ENCODE measurements around the gene HSPG2. TPM values are rescaled to one million over a fixed set of nuclear protein-coding genes. Genes with fewer than 3 reads are reported as not detected.

HSPG2 gene
- total RNA-seq, 1 donor from 2014 or later: 912 TPM

- no peak for DNase-seq (ENCODE audit: low read depth)
Observed at GRCh38 chr1:21879928-21880618, 57.0 kb downstream of the HSPG2 start.

GRCh38 chr1:21878840-21879478 lies 58.2 kb downstream of the HSPG2 start:
- DNase-seq (ENCODE audit: low read depth): no peak

- DNase-seq (ENCODE audit: low read depth): no peak
Observed at GRCh38 chr1:21878009-21878773, 58.9 kb downstream of the HSPG2 start.

GRCh38 chr1:21876267-21876666 lies 60.8 kb downstream of the HSPG2 start:
- DNase-seq (ENCODE audit: low read depth): no peak

DNA sequence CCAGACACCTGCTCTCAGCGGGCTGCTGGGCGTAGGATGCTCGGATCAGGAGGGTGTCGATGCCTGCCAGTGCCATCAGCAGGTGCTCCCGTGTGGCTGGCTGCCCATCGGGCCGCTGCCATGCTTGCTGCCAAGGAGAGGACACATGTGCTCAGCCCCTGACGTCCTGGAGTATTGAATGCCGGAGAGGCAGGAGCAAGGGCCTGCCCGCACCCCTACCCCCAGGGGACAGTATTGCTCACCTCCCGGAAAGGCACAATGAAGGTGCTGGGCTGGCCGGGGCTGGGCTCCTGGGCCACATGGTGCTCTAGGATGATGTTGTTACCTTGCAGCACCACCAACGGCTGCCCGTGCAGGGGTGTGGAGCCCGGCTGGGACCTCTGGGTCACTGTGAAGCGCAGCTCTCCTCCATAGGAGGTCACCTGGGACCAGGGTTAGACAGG lies 61.5 kb downstream of the HSPG2 start:
- DNase-seq (ENCODE audit: low read depth): no peak

- DNase-seq (ENCODE audit: low read depth): no peak
Observed at GRCh38 chr1:21874778-21875547, 62.1 kb downstream of the HSPG2 start.

- DNase-seq (ENCODE audit: low read depth): no peak
Observed at GRCh38 chr1:21874328-21874727, 62.8 kb downstream of the HSPG2 start.

DNA sequence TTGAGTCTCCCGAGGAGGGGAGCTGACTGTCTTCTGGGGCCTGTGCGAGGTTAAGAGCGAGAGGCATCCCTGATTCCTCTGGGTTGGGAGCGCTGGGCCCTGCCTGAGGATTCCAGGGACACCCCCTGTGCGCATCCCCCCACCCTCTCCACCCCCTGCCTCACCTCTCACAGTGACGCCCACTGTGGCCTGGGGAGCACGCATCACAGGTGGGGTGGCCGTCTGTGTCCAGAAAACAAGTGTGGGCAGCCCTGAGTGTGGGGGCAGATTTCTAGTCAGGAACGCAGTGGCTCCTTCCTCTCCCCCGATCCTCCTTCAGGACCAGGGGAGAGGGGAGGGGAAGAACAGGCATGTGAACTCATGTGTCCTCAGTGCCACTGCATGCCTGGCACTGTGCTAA lies 63.3 kb downstream of the HSPG2 start:
- no peak for DNase-seq (ENCODE audit: low read depth)

DNA sequence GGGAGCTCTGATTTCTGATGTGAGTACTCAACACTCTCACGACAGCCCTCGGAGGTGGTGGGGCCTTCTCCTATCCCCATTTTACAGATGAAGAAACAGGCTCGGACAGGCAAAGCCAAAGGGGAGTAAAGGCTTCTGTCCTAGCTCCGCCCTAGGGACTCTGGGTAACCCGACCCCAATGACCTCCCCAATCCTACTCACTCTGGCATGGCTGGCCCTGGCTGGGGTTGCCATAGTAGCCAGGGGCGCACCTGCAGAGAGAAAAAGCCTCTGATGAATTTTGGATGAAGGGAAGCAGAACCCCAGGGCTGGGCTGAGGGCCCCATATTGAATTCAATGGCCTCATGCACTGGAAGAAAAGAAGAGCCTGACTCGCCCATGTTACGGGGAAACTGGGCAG lies 63.9 kb downstream of the HSPG2 start:
- DNase-seq (ENCODE audit: low read depth): no peak

- DNase-seq (ENCODE audit: low read depth): no peak
Observed at GRCh38 chr1:21872445-21873079, 64.5 kb downstream of the HSPG2 start.

- DNase-seq (ENCODE audit: low read depth): no peak
Observed at GRCh38 chr1:21871943-21872342, 65.2 kb downstream of the HSPG2 start.

DNA sequence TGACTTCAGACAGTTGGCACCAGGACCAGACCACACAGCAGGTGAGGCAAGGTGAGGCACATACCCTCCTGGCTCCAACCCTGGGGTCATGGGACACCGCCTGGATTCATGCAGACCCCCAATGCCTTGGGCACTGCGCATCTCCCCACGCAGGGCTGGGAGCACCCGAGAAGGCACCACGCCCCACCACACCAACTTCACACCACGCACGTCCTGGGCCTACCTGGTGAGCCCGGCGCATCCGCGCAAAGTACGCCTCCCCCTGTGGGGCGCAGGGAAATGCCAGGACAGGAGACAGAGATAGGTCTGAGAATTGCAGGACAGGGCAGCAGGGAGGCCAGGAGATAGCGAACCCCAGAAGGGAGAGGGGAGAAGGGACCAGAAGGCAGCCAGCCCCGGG lies 66.5 kb downstream of the HSPG2 start:
- DNase-seq (ENCODE audit: low read depth): no peak

GRCh38 chr1:21869620-21870121 lies 67.4 kb downstream of the HSPG2 start:
- peak; percentile 94 for DNase-seq (ENCODE audit: low read depth)

DNA sequence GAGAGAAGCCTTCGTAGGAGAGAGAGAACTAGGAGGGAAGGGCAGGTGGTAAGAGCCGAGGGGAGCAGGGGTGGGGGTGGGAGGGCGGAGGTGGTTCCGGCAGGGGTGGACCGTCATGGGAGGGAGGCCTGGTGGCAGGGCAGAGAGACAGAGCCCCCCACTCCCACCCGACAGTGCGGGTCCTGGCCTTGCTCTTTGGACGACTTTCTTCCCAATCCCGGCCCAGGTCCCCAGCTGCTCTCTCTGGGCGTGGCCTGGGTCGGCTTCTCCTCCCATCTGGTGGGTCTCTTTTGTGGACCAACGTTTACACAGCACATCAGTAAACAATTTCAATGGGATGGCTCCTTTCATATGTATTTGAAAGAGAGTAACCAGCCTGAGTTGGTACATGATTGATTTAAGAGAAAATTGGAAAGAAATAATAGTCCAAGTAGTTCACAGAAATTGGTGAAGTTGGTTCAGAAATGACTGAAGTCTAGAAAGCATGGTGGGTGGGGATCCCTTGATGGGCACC lies 68.1 kb downstream of the HSPG2 start:
- DNase-seq (ENCODE audit: low read depth): no peak

DNA sequence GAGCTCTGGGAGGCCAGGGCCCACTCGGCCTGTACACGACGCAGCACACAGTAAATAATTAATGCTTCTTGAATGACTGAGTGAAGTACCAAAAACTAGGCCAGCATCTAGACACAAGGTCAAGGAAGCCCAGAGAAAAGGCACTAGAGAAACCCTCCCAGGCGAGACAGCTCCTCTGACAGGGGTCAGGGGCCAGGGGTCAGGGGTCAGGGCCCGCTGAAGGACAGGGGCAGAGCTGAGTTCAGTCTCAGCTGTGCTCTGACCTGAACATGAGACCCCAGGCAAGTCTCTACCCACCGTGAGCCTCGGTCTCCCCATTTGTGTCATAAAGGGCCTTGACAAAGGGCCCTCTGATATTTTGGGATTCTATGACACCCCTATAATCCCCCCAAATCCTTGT lies 68.6 kb downstream of the HSPG2 start:
- DNase-seq (ENCODE audit: low read depth): no peak

DNA sequence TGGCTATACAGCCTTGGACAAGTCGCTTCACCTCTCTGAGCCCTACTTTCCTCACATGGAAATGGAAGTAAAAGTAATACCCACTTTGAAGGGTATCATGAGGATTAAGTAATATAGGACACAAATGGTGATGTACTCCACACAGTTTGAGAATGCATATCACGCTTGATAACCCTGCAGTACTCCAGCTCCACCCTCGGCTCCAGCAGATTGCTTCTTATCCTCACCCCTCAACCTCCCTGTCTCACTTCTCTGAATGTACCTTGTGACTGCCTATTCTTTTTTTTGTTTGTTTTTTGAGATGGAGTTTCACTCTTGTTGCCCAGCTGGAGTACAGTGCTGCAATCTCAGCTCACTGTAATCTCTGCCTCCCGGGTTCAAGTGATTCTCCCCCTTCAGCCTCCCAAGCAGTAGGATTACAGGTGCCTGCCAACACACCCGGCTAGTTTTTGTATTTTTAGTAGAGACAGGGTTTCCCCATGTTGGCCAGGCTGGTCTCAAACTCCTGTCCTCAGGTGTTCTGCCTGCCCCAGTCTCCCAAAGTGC lies 69.6 kb downstream of the HSPG2 start:
- DNase-seq (ENCODE audit: low read depth): no peak

GRCh38 chr1:21866707-21867043 lies 70.4 kb downstream of the HSPG2 start:
- DNase-seq (ENCODE audit: low read depth): peak; percentile 8

- no peak for DNase-seq (ENCODE audit: low read depth)
Observed at GRCh38 chr1:21865943-21866706, 71.0 kb downstream of the HSPG2 start.

DNA sequence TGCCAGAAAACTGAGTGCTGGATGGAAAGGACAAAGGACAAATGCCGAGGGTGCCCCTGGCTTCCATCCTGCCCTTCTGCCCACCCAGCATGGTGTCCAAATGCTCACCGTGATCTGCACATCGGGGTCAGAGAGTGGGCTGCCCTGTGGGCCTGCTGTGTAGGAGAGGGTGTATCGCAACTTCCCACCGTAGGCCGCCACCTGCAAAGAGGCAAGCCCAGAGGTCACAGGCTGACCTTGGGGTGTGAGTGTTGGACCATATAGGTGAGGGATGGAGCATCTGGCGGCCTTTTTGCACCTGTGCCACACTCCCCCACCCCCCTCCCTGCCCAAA lies 71.5 kb downstream of the HSPG2 start:
- no peak for DNase-seq (ENCODE audit: low read depth)

DNA sequence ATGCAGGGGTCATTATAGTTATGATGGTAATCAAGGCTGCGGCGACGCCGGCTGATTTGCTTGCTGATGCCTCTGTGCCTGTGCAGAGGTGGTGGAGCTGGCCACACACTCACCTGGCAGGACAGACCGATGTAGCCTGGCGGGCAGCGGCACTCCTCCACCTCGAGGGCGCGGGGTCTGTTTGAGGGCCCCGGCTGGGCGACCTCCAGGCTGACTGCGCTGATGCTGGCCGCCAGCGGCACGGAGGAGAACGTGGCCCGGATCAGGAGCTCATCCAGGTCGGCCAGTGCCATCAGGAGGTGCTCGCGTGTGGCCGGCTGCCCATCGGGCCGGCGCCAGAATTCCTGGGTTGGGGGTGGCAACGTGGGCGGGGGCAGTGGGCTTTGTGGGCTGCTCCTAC lies 72.4 kb downstream of the HSPG2 start:
- DNase-seq (ENCODE audit: low read depth): no peak

All from renal cortical epithelial cell (primary cell).